BE2C (cell line): Measurements from ENCODE around the gene MARVELD1.
A peak's percentile ranks its signal among the peaks of the same experiment; 100 is the strongest.

Experiments used
- DNase-seq: peaks from one replicate; pipeline ENCODE4 v3.0.0-alpha.2; 2020
- H3K27me3 ChIP-seq: fragments of 250-450 bp; sonication (Bioruptor Pico); 2 replicates; pipeline ENCODE4 v1.5.1; 2020; ENCODE audit warnings: mild to moderate bottlenecking
- H3K36me3 ChIP-seq: fragments of 250-450 bp; sonication (Bioruptor Pico); 2 replicates; pipeline ENCODE4 v1.5.1; 2020; ENCODE audit warnings: mild to moderate bottlenecking
- H3K4me1 ChIP-seq: fragments of 250-450 bp; sonication (Bioruptor Pico); 2 replicates; pipeline ENCODE4 v1.5.1; 2020
- H3K4me3 ChIP-seq: 2 replicates; pipeline ENCODE4 v1.5.1; 2011; ENCODE audit warnings: low read depth, low read length
- H3K9me3 ChIP-seq: fragments of 250-450 bp; sonication (Bioruptor Pico); 2 replicates; pipeline ENCODE4 v1.5.1; 2020
- TF ChIP-seq, protein P1 (sequence below): IDR thresholded peaks from 2 replicates; pipeline ENCODE4 v1.5.1; 2012; ENCODE audit warnings: mild to moderate bottlenecking, low read depth, low read length

The MARVELD1 gene

DNA sequence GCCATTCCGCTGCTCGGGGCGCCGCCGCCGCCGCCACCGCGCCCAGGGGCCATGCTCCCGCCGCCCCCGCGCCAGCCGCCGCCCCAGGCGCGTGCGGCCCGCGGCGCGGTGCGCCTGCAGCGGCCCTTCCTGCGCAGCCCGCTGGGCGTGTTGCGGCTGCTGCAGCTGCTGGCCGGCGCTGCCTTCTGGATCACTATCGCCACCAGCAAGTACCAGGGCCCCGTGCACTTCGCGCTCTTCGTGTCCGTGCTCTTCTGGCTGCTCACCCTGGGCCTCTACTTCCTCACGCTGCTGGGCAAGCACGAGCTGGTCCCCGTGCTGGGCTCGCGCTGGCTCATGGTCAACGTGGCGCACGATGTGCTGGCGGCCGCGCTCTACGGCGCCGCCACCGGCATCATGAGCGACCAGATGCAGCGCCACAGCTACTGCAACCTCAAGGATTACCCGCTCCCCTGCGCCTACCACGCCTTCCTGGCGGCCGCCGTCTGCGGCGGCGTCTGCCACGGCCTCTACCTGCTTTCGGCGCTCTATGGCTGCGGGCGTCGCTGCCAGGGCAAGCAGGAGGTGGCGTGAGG is 383 bp downstream of the MARVELD1 start:
- peak; percentile 72 for DNase-seq

DNA sequence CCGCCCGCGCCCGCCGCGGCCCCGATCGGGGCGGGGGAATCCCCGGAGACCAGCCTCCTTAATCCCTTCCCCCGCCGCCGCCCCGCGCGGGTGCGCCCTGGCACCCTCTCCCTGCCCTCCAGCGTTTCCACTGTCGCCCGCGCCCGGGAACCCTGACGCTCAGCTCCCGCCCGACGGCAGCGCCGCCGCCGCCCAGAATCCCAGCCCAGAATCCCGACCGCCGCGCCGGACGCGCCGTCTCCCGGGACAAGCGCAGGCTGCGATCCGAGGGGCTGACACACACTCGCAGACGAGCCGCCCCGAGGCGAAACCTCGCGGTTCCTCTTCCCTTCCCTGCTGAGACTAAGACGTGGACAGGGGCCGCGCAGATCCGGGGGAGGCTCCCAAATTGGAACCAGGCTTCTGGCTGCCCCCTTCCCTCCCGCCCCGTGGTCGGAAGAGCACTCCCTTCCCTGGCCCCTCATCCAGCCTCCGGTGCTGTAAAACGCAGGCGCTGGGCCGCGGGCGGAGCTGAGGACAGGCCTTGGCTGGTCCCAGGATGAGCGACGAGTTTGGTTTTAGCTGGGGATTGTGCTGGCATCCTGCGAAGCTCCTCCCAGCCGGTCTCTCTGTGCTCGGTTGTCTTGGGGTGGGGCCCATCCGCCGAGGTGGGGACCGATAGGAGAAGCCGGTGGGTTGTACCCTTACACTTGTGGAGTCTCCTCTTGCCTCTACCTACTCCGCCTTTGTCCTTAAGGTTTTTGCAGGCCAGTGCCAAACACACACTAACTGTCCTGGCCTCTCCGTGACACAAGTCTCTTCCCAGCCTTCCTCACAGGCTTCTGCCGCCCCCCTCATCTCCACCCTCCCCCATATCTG is 1.1 kb downstream of the MARVELD1 start:
- DNase-seq, result peak; percentile 62
- Histone ChIP-seq H3K36me3 (peaks cover 10% of the 10 kb centered on the region), H3K27me3 (no peaks in the 10 kb centered on the region), H3K4me3 (peak overlapping the region; percentile 73), H3K4me1 (peaks cover 28% of the 10 kb centered on the region), H3K9me3 (no peaks in the 10 kb centered on the region)
- TF ChIP-seq, protein P1, sequence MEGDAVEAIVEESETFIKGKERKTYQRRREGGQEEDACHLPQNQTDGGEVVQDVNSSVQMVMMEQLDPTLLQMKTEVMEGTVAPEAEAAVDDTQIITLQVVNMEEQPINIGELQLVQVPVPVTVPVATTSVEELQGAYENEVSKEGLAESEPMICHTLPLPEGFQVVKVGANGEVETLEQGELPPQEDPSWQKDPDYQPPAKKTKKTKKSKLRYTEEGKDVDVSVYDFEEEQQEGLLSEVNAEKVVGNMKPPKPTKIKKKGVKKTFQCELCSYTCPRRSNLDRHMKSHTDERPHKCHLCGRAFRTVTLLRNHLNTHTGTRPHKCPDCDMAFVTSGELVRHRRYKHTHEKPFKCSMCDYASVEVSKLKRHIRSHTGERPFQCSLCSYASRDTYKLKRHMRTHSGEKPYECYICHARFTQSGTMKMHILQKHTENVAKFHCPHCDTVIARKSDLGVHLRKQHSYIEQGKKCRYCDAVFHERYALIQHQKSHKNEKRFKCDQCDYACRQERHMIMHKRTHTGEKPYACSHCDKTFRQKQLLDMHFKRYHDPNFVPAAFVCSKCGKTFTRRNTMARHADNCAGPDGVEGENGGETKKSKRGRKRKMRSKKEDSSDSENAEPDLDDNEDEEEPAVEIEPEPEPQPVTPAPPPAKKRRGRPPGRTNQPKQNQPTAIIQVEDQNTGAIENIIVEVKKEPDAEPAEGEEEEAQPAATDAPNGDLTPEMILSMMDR, result no peak

More for the DNA sequence above, 383 bp downstream of the MARVELD1 start:
- Histone ChIP-seq H3K36me3 (peaks cover 10% of the 10 kb centered on the region), H3K9me3 (no peaks in the 10 kb centered on the region), H3K4me3 (peak overlapping the region; percentile 73), H3K27me3 (no peaks in the 10 kb centered on the region), H3K4me1 (peaks cover 21% of the 10 kb centered on the region)
- TF ChIP-seq, protein P1, result peak; percentile 19; the same call in 1 of the 2 replicates

DNA sequence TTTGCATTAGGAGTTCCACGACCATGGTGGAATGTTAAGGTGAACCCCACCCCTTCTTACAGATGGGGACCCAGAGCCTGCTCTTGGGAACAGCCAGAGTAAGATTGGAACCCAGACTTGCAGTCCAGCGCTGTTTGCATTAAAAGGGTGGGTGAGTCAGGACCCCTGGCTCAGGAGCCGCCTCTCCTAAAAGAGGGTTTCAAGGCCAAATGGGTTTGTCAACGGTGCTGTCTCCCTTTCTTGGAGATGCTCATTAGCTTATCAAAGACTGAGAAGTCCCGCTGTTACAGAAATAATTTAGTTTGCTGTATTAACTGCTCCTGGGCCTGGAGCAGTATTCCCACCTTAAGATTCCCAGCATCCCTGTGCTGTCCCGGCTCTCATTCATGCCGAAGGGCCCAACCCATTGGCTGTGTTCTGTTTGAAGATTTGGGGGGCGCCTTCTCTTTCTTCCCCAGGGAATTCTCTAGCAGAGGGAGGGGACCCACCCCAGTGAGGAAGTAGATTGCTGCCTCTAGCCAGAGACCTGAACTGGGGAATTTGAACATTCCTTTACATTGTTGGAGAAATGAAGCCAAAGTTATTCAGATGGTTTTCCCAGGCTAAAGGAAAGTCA is 1.8 kb downstream of the MARVELD1 start:
- TF ChIP-seq, protein P1, result no peak
- Histone ChIP-seq H3K4me3 (peak overlapping the region; percentile 73), H3K4me1 (peaks cover 29% of the 10 kb centered on the region), H3K9me3 (no peaks in the 10 kb centered on the region), H3K27me3 (no peaks in the 10 kb centered on the region), H3K36me3 (peaks cover 10% of the 10 kb centered on the region)
- DNase-seq, result no peak

DNA sequence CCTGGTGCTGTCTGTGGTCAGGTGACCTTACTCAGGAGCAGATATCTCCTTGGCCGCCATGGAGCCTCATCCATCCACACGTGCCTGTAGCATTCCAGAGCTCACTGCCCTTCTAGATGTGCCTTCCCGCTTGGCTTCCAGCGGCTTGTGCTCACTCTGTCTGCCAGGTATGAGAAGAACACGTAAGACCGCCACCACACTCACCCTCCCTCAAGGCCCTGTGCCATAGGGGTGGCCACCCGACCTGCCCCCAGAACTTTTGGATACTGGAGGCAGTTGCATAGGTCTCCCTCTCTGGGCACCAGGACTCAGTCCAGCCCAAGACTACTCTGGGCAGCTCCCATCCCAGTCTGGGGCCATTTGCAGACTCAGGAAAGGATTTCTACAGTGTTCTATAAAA is 4.1 kb downstream of the MARVELD1 start:
- Histone ChIP-seq H3K4me3 (no peak overlapping the region), H3K36me3 (peaks cover 10% of the 10 kb centered on the region), H3K9me3 (no peaks in the 10 kb centered on the region), H3K4me1 (peaks cover 29% of the 10 kb centered on the region), H3K27me3 (no peaks in the 10 kb centered on the region)
- no peak for DNase-seq
- TF ChIP-seq, protein P1, result no peak

DNA sequence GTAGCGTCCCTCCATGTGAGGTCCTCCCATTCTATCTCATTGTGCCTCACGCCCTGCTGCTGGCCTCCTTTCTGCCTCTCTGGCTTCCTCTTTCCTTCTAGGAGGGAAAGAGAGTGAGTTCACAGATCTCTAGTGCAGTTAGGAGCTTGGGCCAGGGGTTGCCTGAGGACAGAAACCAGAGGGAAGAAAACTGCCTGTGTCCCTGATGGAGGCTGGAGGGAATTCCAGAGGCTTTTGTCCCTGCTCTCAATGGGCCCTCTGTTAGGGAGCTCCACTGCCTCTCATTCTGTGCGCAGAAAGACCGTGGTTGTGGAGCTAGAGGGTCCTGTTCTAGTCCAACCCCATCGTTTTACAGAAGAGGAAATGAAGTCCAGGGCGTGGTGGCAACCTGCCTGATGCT is 4.6 kb downstream of the MARVELD1 start:
- Histone ChIP-seq H3K27me3 (no peaks in the 10 kb centered on the region), H3K36me3 (peaks cover 10% of the 10 kb centered on the region), H3K4me3 (peak overlapping the region; percentile 19; the same call in 1 of the 2 replicates), H3K4me1 (peaks cover 25% of the 10 kb centered on the region), H3K9me3 (no peaks in the 10 kb centered on the region)
- peak; percentile 52 for DNase-seq
- TF ChIP-seq, protein P1, result no peak
